ENCODE results near the gene RERE. TPM values are rescaled to one million over a fixed set of nuclear protein-coding genes. Genes with fewer than 3 reads are reported as not detected.

The RERE gene
- total RNA-seq, 6 experiments from 2014 or later = 36.5 to 41.6 (median 37.5) TPM

- Mint-ChIP-seq H3K4me3 (peak overlapping the region; percentile 66), H3K27me3 (ENCODE audit: insufficient read depth) (peaks cover 1% of the 10 kb centered on the region; the same call in 1 of the 2 replicates), H3K4me1 (ENCODE audit: low read depth) (peaks cover 73% of the 10 kb centered on the region), H3K9me3 (no peaks in the 10 kb centered on the region), H3K36me3 (ENCODE audit: low read depth) (peaks cover 28% of the 10 kb centered on the region), H3K27ac (peak overlapping the region; percentile 88)
- no peak for DNase-seq
- no peak; the same call in 1 of the 2 replicates for TF ChIP-seq CTCF (IDR thresholded peaks at IDR 0.05)
Measured at GRCh38 chr1:8409606-8410005, 407.8 kb downstream of the RERE start.

- peak overlapping the region; percentile 88 for H3K27ac Mint-ChIP-seq
- DNase-seq = peak; percentile 72
- peaks cover 31% of the 10 kb centered on the region for H3K36me3 Mint-ChIP-seq (ENCODE audit: low read depth)
- no peaks in the 10 kb centered on the region for H3K9me3 Mint-ChIP-seq
- H3K4me1 Mint-ChIP-seq (ENCODE audit: low read depth) = peaks cover 77% of the 10 kb centered on the region
- H3K4me3 Mint-ChIP-seq = peak overlapping the region; percentile 66
- TF ChIP-seq CTCF (IDR thresholded peaks at IDR 0.05) = peak; percentile 75
- peaks cover 1% of the 10 kb centered on the region; the same call in 1 of the 2 replicates for H3K27me3 Mint-ChIP-seq (ENCODE audit: insufficient read depth)
Measured at GRCh38 chr1:8409106-8409505, 408.3 kb downstream of the RERE start.

DNA sequence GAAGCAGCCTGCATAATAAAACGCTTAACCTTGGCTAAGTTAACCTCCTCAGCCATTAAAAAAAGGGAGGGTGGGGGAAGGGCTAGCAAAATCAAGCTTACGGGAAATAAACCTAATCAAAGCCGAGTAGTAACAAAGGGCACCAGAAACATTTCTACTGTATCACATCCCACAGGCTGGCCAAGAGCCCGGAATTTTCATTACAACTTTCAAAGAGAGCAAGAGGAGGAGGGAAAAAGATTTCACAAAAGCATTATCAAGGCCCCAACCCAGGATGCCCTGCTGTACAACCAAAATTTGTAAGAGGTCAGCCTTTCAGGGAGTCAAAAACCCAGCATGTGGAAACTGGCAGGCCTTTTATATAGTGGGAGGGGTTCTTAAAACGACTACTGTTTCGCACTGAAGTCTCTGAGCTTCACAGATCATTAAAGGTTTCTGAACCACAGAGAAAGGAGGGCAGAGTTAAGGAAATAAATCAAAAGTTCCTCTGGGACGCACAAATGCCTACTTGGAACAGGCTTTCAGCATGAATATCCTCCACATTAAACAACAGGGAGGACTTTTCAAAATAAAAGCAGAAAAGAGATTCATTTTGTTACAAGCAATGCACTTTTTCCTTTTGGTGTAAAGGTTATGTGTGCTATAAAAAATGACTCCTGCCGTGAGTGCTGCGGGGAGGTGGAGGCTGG, 409.1 kb downstream of the RERE start:
- peaks cover 1% of the 10 kb centered on the region; the same call in 1 of the 2 replicates for H3K27me3 Mint-ChIP-seq (ENCODE audit: insufficient read depth)
- H3K9me3 Mint-ChIP-seq = no peaks in the 10 kb centered on the region
- peak overlapping the region; percentile 88 for H3K27ac Mint-ChIP-seq
- H3K36me3 Mint-ChIP-seq (ENCODE audit: low read depth) = peaks cover 31% of the 10 kb centered on the region
- no peak for TF ChIP-seq CTCF (IDR thresholded peaks at IDR 0.05)
- peak; percentile 52 for DNase-seq
- H3K4me1 Mint-ChIP-seq (ENCODE audit: low read depth) = peaks cover 77% of the 10 kb centered on the region
- H3K4me3 Mint-ChIP-seq = peak overlapping the region; percentile 66

DNA sequence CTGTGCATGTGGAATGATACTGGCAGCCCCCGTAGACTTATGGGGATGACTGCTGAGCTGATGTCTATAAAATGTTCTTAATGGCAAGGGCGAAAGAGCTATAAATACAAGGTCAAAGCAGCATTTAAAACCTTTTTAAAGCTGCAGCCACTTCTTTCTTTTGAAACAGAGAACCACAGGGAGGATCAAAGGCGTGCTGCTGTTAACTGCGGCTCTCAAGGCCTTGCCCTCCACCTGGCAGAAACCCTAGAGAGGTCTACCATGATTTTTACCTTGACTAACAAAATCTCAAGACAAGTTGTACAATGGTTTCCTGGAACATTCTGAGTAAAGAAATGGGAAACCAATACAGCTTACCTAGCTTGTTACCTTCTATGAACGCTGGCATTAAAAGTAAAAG, 409.8 kb downstream of the RERE start:
- peaks cover 72% of the 10 kb centered on the region for H3K4me1 Mint-ChIP-seq (ENCODE audit: low read depth)
- DNase-seq = no peak
- peaks cover 1% of the 10 kb centered on the region; the same call in 1 of the 2 replicates for H3K27me3 Mint-ChIP-seq (ENCODE audit: insufficient read depth)
- no peak overlapping the region; the same call in 1 of the 2 replicates for H3K4me3 Mint-ChIP-seq
- peaks cover 31% of the 10 kb centered on the region for H3K36me3 Mint-ChIP-seq (ENCODE audit: low read depth)
- no peaks in the 10 kb centered on the region for H3K9me3 Mint-ChIP-seq
- peak overlapping the region; percentile 88 for H3K27ac Mint-ChIP-seq
- TF ChIP-seq CTCF (IDR thresholded peaks at IDR 0.05) = no peak

GRCh38 chr1:8406960-8407359, 410.5 kb downstream of the RERE start:
- DNase-seq = no peak
- Mint-ChIP-seq H3K4me3 (no peak overlapping the region), H3K36me3 (ENCODE audit: low read depth) (peaks cover 36% of the 10 kb centered on the region), H3K27me3 (ENCODE audit: insufficient read depth) (peaks cover 1% of the 10 kb centered on the region; the same call in 1 of the 2 replicates), H3K9me3 (no peaks in the 10 kb centered on the region), H3K27ac (no peak overlapping the region; the same call in 1 of the 2 replicates), H3K4me1 (ENCODE audit: low read depth) (peaks cover 65% of the 10 kb centered on the region)
- no peak for TF ChIP-seq CTCF (IDR thresholded peaks at IDR 0.05)

All from HFFc6 (cell line).